ENCODE data around the gene AKAP7.

The AKAP7 gene

DNA sequence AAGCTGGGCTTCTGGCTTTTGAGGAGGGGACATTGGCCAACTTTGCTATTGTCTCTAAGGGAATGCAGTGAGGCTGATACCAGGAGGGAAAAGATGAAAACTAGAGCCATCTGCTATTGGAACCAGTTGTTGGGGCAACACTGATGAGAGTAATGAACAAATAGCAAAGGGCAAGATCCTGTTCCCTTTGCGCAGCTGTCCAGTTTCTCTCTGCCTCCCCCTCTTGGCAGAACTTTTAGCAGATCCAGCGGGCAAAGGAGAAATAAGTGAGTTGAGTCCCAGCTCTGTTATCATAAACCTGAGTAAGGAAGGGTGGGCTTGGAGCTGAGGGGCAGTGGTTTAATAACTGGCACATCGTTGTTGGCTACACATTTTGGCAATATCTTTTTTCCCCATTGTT lies 126.8 kb downstream of the AKAP7 start:
- TF ChIP-seq, protein P1, sequence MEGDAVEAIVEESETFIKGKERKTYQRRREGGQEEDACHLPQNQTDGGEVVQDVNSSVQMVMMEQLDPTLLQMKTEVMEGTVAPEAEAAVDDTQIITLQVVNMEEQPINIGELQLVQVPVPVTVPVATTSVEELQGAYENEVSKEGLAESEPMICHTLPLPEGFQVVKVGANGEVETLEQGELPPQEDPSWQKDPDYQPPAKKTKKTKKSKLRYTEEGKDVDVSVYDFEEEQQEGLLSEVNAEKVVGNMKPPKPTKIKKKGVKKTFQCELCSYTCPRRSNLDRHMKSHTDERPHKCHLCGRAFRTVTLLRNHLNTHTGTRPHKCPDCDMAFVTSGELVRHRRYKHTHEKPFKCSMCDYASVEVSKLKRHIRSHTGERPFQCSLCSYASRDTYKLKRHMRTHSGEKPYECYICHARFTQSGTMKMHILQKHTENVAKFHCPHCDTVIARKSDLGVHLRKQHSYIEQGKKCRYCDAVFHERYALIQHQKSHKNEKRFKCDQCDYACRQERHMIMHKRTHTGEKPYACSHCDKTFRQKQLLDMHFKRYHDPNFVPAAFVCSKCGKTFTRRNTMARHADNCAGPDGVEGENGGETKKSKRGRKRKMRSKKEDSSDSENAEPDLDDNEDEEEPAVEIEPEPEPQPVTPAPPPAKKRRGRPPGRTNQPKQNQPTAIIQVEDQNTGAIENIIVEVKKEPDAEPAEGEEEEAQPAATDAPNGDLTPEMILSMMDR (IDR thresholded peaks at IDR 0.05; ENCODE audit: extremely low read depth, missing control alignments) = no peak
- no peak for DNase-seq (ENCODE audit: low spot score)

DNA sequence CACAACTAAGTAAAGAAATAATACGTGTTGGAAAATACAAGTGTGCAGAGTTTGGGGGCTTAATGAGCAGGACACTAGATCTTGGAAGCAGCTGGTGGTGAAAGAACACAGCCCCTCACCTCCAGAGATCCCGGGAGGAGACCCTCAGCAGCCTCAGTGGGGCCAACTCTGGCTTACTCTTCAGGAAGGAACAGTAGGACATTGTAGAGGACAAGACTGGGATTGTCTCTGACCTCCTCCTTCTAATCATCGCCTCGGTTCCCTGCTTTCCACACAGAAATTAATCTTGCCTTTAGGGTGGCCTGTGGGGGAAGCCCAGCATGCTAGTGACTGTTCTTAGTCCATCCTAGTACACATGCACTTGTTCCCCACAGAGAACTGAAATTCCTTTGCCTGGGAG lies 130.7 kb downstream of the AKAP7 start:
- no peak for DNase-seq (ENCODE audit: low spot score)
- TF ChIP-seq, protein P1 (IDR thresholded peaks at IDR 0.05; ENCODE audit: extremely low read depth, missing control alignments) = no peak

DNA sequence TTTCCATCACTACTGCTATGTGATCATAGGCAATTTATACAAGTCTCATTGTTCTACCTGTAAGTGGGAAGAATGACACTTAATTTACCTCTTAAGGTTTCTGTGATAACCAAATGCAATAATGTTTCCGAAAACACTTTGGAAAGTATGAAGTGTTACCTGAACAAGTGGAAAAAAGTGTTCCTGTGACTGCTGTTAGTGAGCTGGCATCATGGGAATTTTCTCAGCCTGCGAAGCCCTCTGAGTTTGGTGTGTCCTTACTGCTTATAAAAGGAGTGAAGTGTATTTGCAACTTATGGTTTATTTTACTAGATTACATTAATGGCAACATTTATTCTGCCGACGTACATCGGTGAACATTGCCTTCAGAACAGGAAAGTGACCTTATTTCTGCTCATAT lies 133.0 kb downstream of the AKAP7 start:
- no peak for DNase-seq (ENCODE audit: low spot score)
- TF ChIP-seq, protein P1 (IDR thresholded peaks at IDR 0.05; ENCODE audit: extremely low read depth, missing control alignments) = no peak

DNA sequence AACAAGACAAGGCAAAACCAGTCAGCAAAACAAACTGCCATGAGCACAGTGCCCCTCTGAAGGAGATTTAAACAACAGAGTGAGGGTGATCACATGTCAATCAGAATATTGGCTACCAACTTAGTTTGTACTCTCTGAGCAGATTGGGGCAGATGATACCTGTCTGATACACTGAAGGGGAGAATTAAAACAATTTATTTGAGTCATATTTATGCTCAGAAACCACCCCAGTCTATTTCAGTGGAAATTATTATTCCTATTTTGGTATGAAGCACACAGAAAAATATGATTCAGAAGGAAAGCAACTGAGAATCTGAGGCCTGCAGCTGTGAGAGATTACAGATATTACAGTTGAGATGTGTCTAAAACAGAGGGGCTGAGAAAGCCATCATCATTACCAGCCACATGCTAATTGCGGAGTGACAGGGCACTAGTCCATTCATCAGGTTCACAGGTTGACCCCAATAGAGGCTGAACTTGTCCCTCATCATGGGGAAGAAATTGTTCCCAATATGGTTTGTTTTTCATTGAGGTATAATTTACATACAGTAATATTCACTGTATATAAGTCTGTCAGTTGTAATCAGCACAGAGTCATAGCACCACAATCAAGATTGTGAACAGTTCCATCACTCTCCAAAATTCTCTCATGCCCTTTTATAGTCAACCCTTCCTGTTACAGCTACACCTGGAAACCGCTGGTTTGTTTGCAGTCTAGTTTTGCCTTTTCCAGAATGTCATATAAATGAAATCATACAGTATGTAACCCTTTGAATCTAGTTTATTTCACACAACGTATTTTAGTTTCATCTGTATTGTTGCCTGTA lies 134.5 kb downstream of the AKAP7 start:
- DNase-seq (ENCODE audit: low spot score) = no peak
- TF ChIP-seq, protein P1 (IDR thresholded peaks at IDR 0.05; ENCODE audit: extremely low read depth, missing control alignments) = no peak

DNA sequence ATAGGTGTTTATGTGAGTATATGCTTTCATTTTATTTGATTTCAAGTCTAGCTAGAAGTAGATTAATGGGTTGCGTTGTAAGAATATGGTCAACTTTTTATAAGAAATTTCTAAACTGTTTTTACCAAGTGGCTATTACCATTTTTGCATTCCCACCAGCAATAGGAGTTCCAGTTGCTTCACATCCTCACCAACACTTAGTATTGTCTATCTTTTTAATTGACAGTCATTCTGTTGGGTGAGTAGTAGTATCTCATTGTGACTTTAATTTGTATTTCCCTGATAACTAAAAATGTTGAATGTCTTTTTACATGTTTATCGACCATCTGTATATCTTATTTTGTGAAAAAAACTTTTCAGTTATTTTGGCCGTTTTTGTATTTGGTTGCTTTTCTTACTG lies 135.3 kb downstream of the AKAP7 start:
- TF ChIP-seq, protein P1 (IDR thresholded peaks at IDR 0.05; ENCODE audit: extremely low read depth, missing control alignments) = no peak

DNA sequence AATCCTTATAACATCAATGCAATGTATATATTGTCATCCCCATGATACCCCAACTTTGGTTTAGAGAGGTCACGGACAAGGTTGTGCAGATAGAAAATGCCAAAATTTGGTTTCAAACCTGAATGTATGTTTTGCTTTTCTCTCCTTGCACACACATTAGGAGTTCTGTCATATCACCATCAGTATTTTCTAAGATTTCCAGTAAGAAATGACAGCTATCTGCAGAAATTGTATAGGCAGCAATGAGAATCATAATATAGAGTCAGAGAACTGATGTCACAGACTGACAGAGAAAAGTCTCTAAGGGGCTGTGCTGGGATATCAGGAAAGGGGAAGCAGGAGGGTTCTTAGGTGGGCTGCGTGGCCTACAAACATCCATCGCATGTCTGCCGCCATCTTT lies 140.0 kb downstream of the AKAP7 start:
- TF ChIP-seq, protein P1 (IDR thresholded peaks at IDR 0.05; ENCODE audit: extremely low read depth, missing control alignments) = no peak
- DNase-seq (ENCODE audit: low spot score) = no peak

More for the DNA sequence above, 135.3 kb downstream of the AKAP7 start:
- DNase-seq (ENCODE audit: low spot score) = no peak

DNA sequence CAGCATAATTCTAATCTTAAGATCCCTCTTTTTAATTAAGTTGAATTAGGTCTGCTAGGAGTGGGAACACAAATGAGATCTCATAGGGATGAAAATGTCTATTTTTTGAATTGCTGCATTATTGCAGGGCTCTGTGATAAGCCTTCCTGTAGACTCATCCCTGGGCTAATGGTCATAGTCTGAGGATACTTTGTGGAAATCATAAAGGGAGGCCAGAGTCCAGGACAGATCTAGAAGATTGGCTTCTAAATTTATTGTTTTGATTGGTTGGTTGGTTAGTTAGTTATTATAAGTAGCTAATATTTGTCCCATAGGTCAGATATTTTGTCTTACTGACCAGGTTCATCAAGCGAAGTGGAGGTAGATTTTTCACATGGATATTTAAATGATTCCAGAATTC lies 142.3 kb downstream of the AKAP7 start:
- TF ChIP-seq, protein P1 (IDR thresholded peaks at IDR 0.05; ENCODE audit: extremely low read depth, missing control alignments) = no peak
- DNase-seq (ENCODE audit: low spot score) = no peak
